SK-N-SH (cell line): ENCODE measurements around the gene HDHD5. TPM values are rescaled to one million over a fixed set of nuclear protein-coding genes. Genes with fewer than 3 reads are reported as not detected.

ENCODE experiments used
- CTCF ChIA-PET: fragments of 300-600, 350-600 bp; formaldehyde crosslinking; extraction: SDS; loops from one replicate; lab custom pipeline; 2021; lab: Yijun Ruan, JAX
- POLR2A ChIA-PET: fragments of 350-600 bp; sonication (Branson Sonifier 250); formaldehyde crosslinking; extraction: SDS; loops from one replicate; lab custom pipeline; 2020; ENCODE audit warnings: antibody characterized with exemption, inconsistent platforms; lab: Yijun Ruan, JAX
- DNase-seq: peaks from one replicate; pipeline ENCODE4 v3.0.0; 2012
- H2AFZ ChIP-seq: fragments of 200-600 bp; sonication (generic); 2 replicates; pipeline ENCODE4 v1.8.1; 2016; ENCODE audit warnings: antibody characterized with exemption, mild to moderate bottlenecking, low read depth
- H3F3A ChIP-seq: fragments of 200-600 bp; sonication (generic); replicated peaks from 2 replicates; pipeline ENCODE3; 2016; ENCODE audit warnings: antibody characterized with exemption, mild to moderate bottlenecking; ENCODE audit not compliant: insufficient read depth
- H3K27ac ChIP-seq, 2 experiments: fragments of 200-500 bp in 1 of 2; fragments of 200-600 bp in 1 of 2; sonication (Bioruptor generic) in 1 of 2; sonication (generic), shearing (Covaris generic) in 1 of 2; 2 replicates each; pipeline versions ENCODE4 v1.5.1 to v1.6.1; 2014 to 2016; ENCODE audit warnings: low read depth in 2 of 2, inconsistent platforms in 1 of 2, low read length in 1 of 2, mild to moderate bottlenecking in 1 of 2, mixed read lengths in 1 of 2
- H3K27me3 ChIP-seq: fragments of 200-600 bp; sonication (generic), shearing (Covaris generic); 2 replicates; pipeline ENCODE4 v1.6.1; 2016; ENCODE audit warnings: mixed run types; ENCODE audit not compliant: insufficient read depth
- H3K36me3 ChIP-seq, 2 experiments: fragments of 200-500 bp in 1 of 2; fragments of 200-600 bp in 1 of 2; sonication (Bioruptor generic) in 1 of 2; sonication (generic) in 1 of 2; replicated peaks in 1 of 2; 2 replicates each; pipeline versions ENCODE3 to v1.5.1; 2014 to 2016; ENCODE audit warnings: low read length in 1 of 2, mild to moderate bottlenecking in 1 of 2; ENCODE audit not compliant: insufficient read depth in 2 of 2, control insufficient read depth in 1 of 2
- H3K4me1 ChIP-seq, 2 experiments: fragments of 200-500 bp in 1 of 2; fragments of 200-600 bp in 1 of 2; sonication (Bioruptor generic) in 1 of 2; sonication (generic), shearing (Covaris generic) in 1 of 2; 2 replicates each; pipeline versions ENCODE4 v1.5.1 to v1.6.1; 2014 to 2016; ENCODE audit warnings: low read depth in 1 of 2, low read length in 1 of 2, mixed run types in 1 of 2; ENCODE audit not compliant: insufficient read depth in 2 of 2, control insufficient read depth in 1 of 2
- H3K4me2 ChIP-seq: fragments of 200-600 bp; sonication (generic), shearing (Covaris generic); 2 replicates; pipeline ENCODE4 v1.6.1; 2017; ENCODE audit warnings: mixed run types
- H3K4me3 ChIP-seq, 2 experiments: fragments of 200-500 bp in 1 of 2; fragments of 200-600 bp in 1 of 2; sonication (Bioruptor generic) in 1 of 2; sonication (generic), shearing (Covaris generic) in 1 of 2; 2 replicates each; pipeline versions ENCODE4 v1.5.1 to v1.8.1; 2014 to 2016; ENCODE audit warnings: low read depth in 2 of 2, inconsistent platforms in 1 of 2, low read length in 1 of 2, mild to moderate bottlenecking in 1 of 2, mixed read lengths in 1 of 2, moderate library complexity in 1 of 2
- H3K79me2 ChIP-seq: fragments of 200-600 bp; sonication (generic); 2 replicates; pipeline ENCODE4 v1.8.1; 2017; ENCODE audit warnings: mild to moderate bottlenecking; ENCODE audit not compliant: insufficient read depth
- H3K9ac ChIP-seq: fragments of 200-600 bp; sonication (generic); 2 replicates; pipeline ENCODE4 v1.6.1; 2017; ENCODE audit warnings: mixed run types
- H3K9me2 ChIP-seq: fragments of 200-600 bp; sonication (generic); 2 replicates; pipeline ENCODE4 v1.6.1; 2017; ENCODE audit warnings: mixed run types
- H3K9me3 ChIP-seq: fragments of 200-600 bp; sonication (generic); 2 replicates; pipeline ENCODE4 v1.6.1; 2017; ENCODE audit warnings: mixed run types, mild to moderate bottlenecking, moderate library complexity
- H4K20me1 ChIP-seq: fragments of 200-600 bp; sonication (generic); 2 replicates; pipeline ENCODE4 v1.6.1; 2017; ENCODE audit warnings: mild to moderate bottlenecking, mixed run types; ENCODE audit not compliant: insufficient read depth
- CHD2 ChIP-seq: fragments of 150-350 bp; IDR thresholded peaks from 2 replicates; pipeline ENCODE4 v1.6.1; 2018; ENCODE audit warnings: low read length; ENCODE audit not compliant: partially characterized antibody
- CTCF ChIP-seq: fragments of 200-600 bp; sonication (generic); IDR thresholded peaks from 2 replicates; pipeline ENCODE4 v1.6.1; 2017; ENCODE audit warnings: antibody characterized with exemption, mild to moderate bottlenecking, moderate library complexity
- ELF1 ChIP-seq: IDR thresholded peaks from 2 replicates; pipeline ENCODE4 v1.4.0; 2012
- EP300 ChIP-seq, 2 experiments: IDR thresholded peaks; 2 replicates each; pipeline versions ENCODE4 v1.4.0 to v1.6.1; 2012; ENCODE audit warnings: borderline replicate concordance in 1 of 2, low read depth in 1 of 2, low read length in 1 of 2
- PBX3 ChIP-seq: IDR thresholded peaks from 2 replicates; pipeline ENCODE4; 2012
- RAD21 ChIP-seq: IDR thresholded peaks from 2 replicates; pipeline ENCODE4 v1.6.1; 2012; ENCODE audit warnings: mild to moderate bottlenecking, low read length
- SIN3A ChIP-seq: IDR thresholded peaks from 2 replicates; pipeline ENCODE4 v1.6.1; 2012; ENCODE audit warnings: low read depth, mild to moderate bottlenecking, low read length, moderate library complexity, borderline replicate concordance
- TCF12 ChIP-seq: IDR thresholded peaks from 2 replicates; pipeline ENCODE4 v1.4.0; 2012
- YY1 ChIP-seq: IDR thresholded peaks from 2 replicates; pipeline ENCODE4 v1.4.0; 2012; ENCODE audit warnings: low read depth, mild to moderate bottlenecking
- WGBS: methylation state at CpG from one replicate; pipeline ENCODE4 v1.1.6; 2017; ENCODE audit warnings: low lambda C conversion rate; 5-methylcytosine and 5-hydroxymethylcytosine counted together
- polyA plus RNA-seq, 3 experiments: library from polyadenylated mRNA; depleted of rRNA; stranded (reverse); fragments of >200 nt; gene quantifications; 2 replicates each; pipeline ENCODE4 v1.2.3, GENCODE V29; 2012

HDHD5 gene
- polyA plus RNA-seq, 1 of the 3 experiments (the other 2 are of a cell fraction): 43.3 TPM

GRCh38 chr22:17190702-17191101, 31.6 kb upstream of the HDHD5 start:
- CTCF ChIA-PET: interaction anchor here (0.5 to 7.1 kb wide), 4 partner anchors 13 to 62 kb away, joined by 3 to 51 read pairs (median 4); no protein-coding TSS in a partner anchor

GRCh38 chr22:17176715-17177114, 17.6 kb upstream of the HDHD5 start:
- Histone ChIP-seq H3K4me2 (no peak overlapping the region), H3K79me2 (no peaks in the 10 kb centered on the region), H3K9ac (no peak overlapping the region), H3K4me3 (no peak overlapping the region), H3K36me3 (no peaks in the 10 kb centered on the region), H4K20me1 (no peaks in the 10 kb centered on the region), H3F3A (no peaks in the 10 kb centered on the region), H3K27ac (no peak overlapping the region), H3K27me3 (0 out of 2 replicates have a peak, but pooled peaks cover 4% of the 10 kb centered on the region), H3K9me2 (no peaks in the 10 kb centered on the region), H3K4me1 (no peaks in the 10 kb centered on the region; a peak in 1 of 4 replicates), H2AFZ (no peak overlapping the region), H3K9me3 (no peaks in the 10 kb centered on the region)
- POLR2A ChIA-PET: no interaction called here
- WGBS: 83% methylated on average over 8 of the region's 8 CpGs
- DNase-seq: no peak
- CTCF ChIA-PET: interaction anchor here (1.4 to 1.8 kb wide), 2 partner anchors 11 to 14 kb away, joined by 4 to 6 read pairs; no protein-coding TSS in a partner anchor
- TF ChIP-seq ELF1 (no peak), EP300 (IDR thresholded peaks at IDR 0.05; ENCODE audit: borderline replicate concordance in 1 of 2, low read depth in 1 of 2, low read length in 1 of 2) (no peak), TCF12 (no peak), RAD21 (no peak), CTCF (no peak)

More at GRCh38 chr22:17190702-17191101, 31.6 kb upstream of the HDHD5 start:
- POLR2A ChIA-PET: no interaction called here
- H3K27me3 ChIP-seq: no peaks in the 10 kb centered on the region
- H3K4me1 ChIP-seq: no peaks in the 10 kb centered on the region
- H2AFZ ChIP-seq: no peak overlapping the region
- no peaks in the 10 kb centered on the region for H4K20me1 ChIP-seq
- no peak overlapping the region for H3K4me3 ChIP-seq
- no peak overlapping the region for H3K4me2 ChIP-seq
- TF ChIP-seq SIN3A: no peak
- no peak for TF ChIP-seq TCF12
- TF ChIP-seq YY1: no peak
- no peak for TF ChIP-seq PBX3
- no peak for TF ChIP-seq CHD2
- H3K79me2 ChIP-seq: no peaks in the 10 kb centered on the region
- no peak overlapping the region for H3K9ac ChIP-seq
- no peaks in the 10 kb centered on the region for H3K9me3 ChIP-seq
- DNase-seq: no peak
- no peaks in the 10 kb centered on the region for H3K36me3 ChIP-seq
- no peaks in the 10 kb centered on the region for H3F3A ChIP-seq
- no peak overlapping the region for H3K27ac ChIP-seq
- no CpG with 5 or more reads among the region's 10 CpGs for WGBS
- H3K9me2 ChIP-seq: no peaks in the 10 kb centered on the region
